Stimulated activated CD8-positive, alpha-beta memory T cell treated with anti-CD3 and anti-CD28 coated beads, Interleukin-7, amount 100 ng/mL, for 4 hours (primary cell): Measurements from ENCODE around the gene S1PR1.
"Not testable (repeated sequence)": the region's sequence is repeated elsewhere in the genome, so short reads cannot be mapped to it uniquely, and the experiment has no call there.

ENCODE experiments used
- DNase-seq, 2 donors: peaks; one replicate each; pipeline ENCODE4 v3.0.0-alpha.2; 2020; ENCODE audit warnings: low read depth in 2 of 2

Gene S1PR1

DNA sequence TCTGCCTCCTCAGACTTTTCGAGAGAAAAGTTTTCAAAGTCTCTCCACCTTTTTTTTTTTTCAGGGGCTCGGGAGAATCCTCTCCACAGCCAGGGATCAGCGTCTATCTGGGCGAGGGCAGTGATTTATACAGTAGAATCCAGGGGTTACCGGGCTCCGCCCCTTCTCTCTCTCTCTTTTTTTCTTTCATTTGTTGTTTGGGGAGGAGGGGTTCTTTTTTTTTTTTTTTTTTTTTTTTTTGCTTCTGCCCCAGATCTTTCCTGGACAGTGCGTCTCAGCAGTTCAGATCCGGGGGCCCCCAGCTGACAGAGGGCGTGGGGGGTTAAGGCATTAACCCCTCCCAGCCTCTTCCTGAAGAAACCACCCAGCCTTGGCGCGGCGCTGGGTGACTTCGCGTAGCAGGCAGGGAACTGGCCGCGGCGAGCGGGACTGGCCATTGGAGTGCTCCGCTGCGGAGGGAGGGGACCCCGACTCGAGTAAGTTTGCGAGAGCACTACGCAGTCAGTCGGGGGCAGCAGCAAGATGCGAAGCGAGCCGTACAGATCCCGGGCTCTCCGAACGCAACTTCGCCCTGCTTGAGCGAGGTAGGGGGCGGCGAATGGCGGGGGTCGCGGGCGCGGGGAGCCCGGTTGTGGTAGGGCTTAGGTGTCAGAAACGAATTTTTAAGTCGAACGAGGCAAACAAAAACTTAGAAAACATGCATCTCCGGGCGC lies at the start of gene S1PR1:
Gene S1PR1 (plus strand): TSS at position 504 of the 713 bp plus-strand sequence. CDS start 1,966 bp downstream, outside the sequence.
- peak; percentile 64 to 69 for DNase-seq

DNA sequence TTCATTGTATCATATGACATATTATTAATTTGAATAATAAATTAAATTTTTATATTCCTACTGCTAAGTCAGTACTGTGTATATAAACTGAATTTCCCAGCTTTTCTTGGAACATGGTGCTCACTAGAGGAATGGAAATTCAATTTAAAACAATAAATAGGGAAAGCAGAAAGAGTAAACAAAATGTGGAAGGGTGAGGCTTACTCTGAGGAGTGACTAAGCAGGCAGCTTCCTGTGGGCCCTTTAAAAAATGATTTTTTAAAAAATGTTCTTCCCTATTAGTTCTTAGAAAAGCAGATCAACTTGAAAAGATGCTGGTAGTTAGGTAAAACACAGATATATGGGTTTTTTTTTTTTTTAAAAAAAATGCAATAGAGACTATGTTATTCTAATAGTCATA lies 49.5 kb upstream of the S1PR1 start:
- no peak for DNase-seq

DNA sequence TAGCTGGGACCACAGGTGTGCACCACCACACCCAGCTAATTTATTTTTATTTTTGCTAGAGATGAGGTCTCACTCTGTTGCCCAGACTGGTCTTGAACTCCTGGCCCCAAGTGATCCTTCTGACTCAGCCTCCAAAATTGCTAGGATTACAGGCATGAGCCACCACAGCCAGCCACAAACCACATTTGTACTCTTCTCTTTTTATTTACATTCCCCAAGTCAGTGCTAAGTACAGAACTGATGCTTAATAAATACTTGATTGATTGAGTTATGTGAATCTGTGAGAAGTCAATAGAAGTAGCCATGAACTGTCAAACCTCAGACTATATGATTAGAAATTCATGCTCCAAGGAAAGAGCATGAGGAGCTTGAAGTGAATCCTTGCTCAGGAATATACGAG lies 48.5 kb upstream of the S1PR1 start:
- no peak for DNase-seq

DNA sequence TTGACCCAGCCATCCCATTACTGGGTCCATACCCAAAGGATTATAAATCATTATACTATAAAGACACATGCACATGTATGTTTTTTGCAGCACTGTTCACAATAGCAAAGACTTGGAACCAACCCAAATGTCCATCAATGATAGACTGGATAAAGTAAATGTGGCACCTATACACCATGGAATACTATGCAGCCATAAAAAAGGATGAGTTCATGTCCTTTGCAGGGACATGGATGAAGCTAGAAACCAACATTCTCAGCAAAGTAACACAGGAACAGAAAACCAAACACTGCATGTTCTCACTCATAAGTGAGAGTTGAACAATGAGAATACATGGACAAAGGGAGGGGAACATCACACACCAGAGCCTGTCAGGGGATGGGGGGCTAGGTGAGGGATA lies 47.9 kb upstream of the S1PR1 start:
- DNase-seq = not testable (repeated sequence)

DNA sequence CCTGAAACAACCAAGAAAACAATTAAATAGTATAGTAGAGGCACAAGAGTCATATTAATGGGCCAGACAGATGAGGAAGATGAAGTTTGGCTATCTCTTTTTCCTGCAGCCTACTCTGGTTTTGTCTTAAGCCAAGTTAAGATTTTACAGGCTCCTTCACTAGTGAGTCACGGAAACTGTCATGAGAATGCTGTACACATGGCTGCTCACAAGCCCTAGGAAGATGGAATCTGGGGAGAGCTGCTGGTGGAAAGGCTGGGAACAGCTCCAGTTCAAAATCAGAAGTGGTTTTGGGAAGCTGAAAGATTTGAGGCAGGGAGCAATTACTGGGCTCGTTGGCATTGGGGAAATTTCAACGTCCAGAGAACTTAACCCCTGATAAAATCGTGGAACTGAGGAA lies 46.4 kb upstream of the S1PR1 start:
- DNase-seq = no peak

DNA sequence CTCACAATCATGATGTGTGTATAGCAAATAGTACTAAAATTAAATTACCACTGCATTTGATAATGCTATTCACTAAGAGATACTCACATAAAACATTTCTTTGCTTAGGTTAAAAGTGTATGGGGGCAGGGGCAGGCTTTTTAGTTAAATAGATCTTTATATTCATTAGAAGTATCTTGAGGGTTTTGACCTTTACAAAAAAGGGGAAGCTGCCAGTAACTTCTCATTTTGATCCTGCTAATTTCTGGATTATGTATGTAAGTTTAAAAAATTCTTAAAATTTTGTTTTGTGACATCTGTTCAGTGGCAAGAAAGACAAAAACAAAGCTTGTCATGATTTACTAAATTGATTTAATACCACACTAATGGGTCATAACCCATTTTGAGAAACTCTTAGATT lies 45.8 kb upstream of the S1PR1 start:
- no peak for DNase-seq

DNA sequence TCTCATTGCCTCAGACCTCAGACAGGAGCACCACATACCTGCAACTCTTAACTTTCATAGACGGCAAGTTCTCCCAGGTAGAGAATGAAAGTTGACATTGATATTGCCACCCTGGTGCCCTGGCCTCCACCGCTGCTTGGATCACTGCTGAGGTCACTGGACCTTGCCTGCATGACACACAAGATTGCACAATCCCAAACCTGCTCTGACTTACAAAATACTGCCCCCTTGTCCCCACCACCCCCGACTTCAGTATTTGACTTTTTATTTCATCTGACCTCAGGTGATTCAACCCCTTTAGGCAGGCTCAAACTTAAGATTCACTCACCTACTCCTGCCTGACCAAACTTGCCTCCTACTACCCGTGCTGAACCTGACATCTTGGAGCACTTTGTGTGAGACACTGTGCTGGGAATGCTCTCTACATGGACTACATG lies 43.1 kb upstream of the S1PR1 start:
- DNase-seq = no peak

DNA sequence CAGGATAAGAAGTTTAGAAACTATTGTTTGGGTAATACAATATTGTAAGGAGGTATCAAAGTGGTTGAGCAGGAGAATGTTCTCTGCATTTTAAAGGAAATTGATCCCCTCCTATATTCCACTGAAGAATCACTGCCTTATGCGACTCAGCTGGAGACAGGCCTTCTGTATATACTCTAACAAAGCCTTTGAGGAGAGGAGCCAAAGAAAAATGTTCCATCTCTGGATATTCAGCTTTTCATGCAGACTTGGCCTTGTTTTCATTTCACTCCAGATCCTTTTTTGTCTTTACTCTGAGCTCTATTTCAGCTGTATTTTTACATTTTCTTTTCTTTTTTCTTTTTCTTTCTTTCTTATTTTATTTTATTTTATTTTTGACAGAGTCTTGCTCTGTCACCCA lies 42.1 kb upstream of the S1PR1 start:
- DNase-seq = no peak

DNA sequence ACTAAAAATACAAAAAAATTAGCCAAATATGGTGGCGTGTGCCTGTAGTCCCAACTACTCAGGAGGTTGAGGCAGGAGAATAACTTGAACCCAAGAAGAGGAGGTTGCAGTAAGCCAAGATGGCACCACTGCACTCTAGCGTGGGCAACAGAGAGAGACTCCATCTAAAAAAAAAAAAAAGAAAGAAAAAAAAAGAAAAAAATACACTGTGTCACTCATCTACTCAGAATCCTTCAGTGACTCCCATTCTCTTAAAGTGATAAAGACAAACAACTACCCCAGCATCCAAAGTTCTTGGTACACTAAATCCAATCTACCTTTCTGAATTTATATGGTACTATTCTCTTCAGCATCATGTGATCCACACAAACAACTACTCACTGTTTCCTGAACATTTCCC lies 40.2 kb upstream of the S1PR1 start:
- DNase-seq = no peak

DNA sequence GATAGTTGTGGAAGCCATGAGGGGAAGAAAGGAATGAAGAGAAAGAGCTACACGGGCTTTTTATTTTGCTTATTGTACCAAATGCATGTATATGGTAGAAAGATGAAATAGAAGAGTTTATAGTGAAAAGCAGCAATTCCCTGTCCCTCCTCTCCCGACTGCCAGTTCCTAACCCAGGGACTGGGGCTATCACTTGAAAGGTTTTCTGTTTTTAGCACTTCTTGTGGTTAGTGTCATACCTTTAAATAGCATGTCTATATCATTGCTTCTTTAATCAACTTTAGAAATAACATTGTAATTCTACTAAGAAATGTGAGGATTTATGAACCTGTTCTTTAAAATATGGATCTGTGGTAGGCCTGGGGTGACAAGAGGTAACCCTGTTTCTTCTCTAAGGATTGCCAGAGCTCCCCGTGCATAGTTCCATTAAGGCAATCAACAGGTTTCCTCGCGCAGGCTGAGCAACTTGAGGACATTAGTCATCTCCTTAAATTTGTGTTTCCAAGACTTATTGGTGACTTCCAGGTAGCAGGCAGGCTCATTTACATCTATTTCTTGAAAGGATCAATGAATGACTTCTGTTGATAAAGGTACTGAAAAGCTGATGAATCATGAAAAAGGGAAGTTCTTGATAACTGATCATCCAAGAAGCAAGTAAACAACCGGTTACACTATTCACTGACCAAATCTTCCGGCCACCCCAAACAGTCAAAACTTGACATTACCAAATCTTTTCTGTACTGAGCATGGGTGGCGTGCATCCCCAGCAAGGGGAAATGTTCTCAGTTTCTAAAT lies 37.8 kb upstream of the S1PR1 start:
- no peak for DNase-seq

DNA sequence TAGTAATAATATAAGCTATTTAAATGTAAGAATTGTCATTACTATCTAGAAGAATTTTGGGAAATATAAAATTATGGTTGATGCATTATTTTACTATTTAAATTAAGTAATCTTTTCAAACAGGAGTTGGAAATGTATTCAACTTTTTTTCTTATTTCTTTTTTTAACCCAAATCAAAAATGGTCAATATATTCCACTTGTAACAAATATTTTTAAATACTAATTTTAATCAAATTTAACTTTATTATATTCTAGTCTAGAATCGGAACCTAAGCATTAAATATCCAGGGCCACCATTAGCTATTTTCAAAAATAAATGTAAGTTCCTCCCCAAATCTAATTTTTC lies 37.2 kb upstream of the S1PR1 start:
- DNase-seq = no peak

DNA sequence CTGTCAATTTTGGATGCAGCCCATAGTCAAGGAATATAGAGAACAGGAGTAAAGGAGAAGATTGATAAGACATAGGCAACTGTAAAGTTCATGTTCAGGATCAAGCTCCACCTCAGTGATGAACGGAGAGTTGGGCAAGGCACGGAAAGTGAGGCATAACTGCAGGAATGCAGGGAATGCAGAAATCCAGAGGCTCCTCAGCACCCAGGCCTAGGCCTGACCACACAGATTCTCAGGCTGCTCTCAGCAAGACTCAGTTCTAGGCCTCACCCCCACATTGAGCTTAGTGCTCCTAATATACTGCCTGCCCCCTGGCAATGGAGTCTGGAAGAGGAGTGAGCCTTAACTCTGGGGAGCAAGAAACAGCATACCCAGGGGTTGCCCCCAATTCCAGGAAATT lies 36.3 kb upstream of the S1PR1 start:
- DNase-seq = no peak

DNA sequence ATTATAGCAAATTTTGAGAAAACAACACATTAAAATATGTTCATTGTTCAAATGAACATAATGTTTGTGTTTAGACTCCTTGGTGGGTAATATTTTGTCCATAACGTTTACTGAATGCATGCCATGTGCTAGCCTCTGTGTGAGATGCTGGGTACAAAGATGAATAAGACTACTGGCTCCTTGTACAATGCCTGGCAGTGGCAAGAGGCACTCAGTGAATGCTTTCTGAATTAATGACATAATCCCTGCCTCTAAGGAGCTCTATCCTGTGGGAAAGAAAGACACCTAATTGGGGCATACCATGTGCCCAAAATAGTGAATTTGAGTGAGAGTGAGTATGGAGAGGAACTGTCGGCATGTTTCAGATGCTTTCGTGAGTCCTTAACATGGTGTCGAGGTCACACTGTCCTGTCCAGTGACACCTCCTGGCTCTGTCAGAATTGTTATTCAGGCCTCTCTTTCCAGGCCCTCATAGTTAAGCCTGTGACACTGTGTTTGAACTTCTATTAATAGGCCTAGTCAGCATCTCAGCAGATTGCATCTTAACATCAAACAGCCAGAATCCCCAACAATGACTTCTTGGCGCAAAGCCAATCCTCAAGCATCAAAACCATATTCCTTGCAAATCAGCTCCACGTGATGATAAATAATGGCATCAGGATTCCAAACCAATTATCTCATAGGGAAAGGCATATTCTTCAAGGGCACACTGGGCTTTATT lies 32.8 kb upstream of the S1PR1 start:
- no peak for DNase-seq

DNA sequence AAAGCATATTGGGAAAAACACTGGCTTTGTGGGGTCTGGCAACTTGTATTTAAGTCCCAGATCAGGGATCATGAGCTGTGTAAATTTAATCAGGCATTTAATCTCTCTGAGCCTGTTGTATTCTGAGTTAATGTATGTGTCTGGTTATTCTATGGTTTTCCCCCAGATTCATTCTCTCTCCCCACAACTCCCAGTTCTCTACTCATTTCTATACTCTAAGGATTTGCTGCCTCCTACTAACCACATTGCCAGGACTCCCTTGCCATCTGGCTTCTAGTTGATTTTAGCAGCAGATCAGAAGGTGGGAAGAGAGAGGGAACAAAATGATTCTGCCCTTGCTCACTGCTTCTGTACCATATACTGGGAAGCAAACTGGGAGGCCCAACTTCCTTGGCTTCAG lies 31.4 kb upstream of the S1PR1 start:
- no peak for DNase-seq

DNA sequence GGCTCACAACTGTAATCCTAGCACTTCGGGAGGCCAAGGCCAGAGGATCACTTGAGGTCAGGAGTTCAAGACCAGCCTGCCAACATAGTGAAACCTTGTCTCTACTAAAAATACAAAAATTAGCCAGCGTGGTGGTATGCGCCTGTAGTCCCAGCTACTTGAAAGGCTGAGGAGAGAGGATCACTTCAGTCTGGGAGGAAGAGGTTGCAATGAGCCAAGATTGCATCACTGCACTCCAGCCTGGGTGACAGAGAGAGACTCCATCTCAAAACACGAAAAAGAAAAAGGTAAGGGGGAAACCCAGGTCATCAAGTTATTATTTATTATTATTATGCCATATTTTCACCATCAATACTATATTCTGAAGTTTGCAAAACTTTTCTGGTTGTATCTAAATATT lies 30.7 kb upstream of the S1PR1 start:
- not testable (repeated sequence) for DNase-seq

DNA sequence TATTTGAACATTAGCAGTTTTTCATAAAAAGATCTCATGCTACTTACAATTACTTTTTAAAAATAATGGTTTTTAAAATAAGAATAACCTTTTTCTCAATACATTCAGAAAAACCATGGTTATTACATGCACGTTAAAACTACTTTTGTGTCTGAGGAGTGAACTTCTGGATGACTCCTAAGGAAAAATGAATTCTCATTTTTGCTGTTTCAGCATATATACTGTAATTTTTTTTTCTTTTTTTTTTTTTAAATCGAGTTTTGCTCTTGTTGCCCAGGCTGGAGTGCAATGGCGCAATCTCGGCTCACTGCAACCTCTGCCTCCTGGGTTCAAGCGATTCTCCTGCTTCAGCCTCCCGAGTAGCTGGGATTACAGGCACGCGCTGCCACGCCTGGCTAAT lies 29.5 kb upstream of the S1PR1 start:
- DNase-seq = not testable (repeated sequence)

DNA sequence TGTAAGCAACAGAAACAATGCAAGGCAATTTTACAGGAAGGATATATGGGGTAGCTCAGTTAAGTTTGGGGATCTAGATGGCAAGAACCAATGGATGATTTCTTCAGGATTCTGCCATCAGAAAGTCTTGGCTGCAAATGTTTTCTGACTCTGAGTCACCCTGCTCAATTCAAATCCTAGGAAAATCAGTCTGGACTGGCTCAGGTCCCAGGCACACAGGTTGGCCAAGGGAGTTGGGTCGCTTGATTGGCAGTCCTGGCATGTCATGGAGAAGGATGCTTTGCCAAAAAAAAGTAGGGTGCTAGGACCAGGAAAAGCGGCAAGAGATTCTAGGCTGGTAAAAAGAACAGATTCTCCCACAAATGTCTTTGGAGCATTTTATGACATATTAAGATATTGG lies 28.9 kb upstream of the S1PR1 start:
- DNase-seq = no peak

DNA sequence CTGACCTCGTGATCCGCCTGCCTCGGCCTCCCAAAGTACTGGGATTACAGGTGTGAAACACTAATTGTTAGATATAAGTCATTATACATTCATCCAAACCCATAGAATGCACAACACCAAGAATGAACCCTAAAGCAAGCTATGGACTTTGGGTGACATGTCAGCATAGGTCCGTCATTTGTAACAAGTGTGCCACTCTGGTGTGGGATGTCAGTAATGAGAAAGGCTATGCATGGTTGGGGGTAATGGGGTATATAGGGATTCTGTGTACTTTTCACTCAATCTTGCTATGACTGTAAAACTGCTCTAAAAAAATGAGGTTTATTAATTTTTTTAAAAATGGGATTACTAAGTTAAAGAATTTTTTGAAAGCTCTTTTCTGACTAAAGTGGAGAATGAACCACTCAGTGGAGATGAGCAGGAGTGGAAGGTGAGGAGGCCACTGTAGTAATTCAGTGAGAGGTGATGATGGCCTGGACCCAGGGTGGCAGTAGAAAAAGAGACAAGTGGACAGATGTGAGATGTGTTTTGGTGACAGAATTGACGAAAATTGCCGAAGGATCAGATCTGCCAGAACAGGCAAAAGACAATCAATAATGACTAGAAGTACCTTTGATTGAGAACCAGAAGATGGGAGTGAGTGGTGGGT lies 21.3 kb upstream of the S1PR1 start:
- DNase-seq = no peak

DNA sequence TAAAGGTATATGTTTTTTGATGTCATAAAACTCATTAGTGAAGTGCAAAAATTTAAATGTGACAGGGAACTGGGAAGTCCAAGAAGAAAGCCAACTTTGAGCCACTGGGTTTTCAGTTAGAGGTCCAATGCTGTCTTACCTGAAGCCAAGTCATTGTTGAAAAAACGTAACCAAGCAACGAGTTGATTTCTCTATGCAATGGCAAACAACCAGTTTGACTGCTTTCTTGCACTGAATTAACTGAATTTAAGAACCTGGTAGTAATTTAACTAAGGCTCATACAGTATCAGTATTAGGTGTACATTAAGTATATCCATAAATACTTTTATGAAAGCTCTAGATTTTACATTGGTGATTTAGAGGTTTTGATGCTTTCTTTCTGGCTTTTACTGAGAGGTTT lies 20.2 kb upstream of the S1PR1 start:
- DNase-seq = no peak

DNA sequence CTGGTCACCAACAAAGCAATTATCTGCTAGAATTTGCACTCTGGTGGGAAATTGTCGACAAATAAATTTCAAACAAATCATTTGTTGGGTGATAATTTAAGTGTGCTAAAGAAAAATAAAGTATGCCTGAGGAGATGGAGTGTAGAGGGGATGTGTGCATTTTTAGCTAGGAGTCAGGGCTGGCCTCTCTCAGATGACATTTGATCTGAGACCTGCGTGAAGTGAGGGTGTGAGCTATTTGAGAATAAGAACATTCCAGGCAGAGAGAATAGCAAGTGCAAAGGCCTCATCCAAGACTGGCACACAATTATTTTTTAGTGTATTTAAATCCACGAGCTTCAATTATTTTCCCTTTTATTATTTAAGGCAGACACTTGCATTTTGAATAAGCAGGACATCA lies 19.7 kb upstream of the S1PR1 start:
- no peak for DNase-seq

DNA sequence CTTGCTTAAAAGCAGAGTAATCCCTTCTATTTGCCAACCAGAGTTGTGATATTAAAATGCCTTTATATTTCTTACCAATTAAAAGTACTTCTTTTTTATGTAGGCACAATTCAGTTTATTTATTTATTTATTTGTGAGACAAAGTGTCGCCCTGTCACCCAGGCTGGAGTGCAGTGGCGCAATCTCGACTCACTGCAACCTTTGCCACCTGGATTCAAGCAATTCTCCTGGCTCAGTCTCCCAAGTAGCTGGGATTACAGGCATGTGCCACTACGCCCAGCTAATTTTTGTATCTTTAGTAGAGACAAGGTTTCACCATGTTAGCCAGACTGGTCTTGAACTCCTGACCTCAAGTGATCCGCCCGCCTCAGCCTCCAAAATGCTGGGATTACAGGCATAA lies 17.9 kb upstream of the S1PR1 start:
- DNase-seq = not testable (repeated sequence)
